K562 (cell line): ENCODE results near the gene TMED4. TPM values are rescaled to one million over a fixed set of nuclear protein-coding genes. Genes with fewer than 3 reads are reported as not detected.

Experiments
- ATAC-seq: fragments of 200-7000 bp; cut with Tn5 transposase; 3 replicates; pipeline ENCODE4 v1.9.1; 2020; ENCODE audit warnings: moderate library complexity
- BruUV-seq: library from RNA; stranded (reverse); fragments of 400-500 nt; replicated peaks from 2 replicates; lab custom pipeline; 2021; lab: Mats Ljungman, UMichigan
- CTCF ChIA-PET: fragments of 300-600 bp; formaldehyde crosslinking; extraction: SDS; loops from one replicate; lab custom pipeline; 2021; ENCODE audit warnings: low intra/inter-chr PET ratio; lab: Yijun Ruan, JAX
- POLR2A ChIA-PET: fragments of 300-600, 350-650 bp; sonication (Branson Sonifier 250); formaldehyde crosslinking; extraction: SDS; loops from one replicate; lab custom pipeline; 2021; ENCODE audit warnings: antibody characterized with exemption, inconsistent platforms; lab: Yijun Ruan, JAX
- DNase-seq, 4 experiments: peaks; one replicate each; pipeline versions ENCODE4 v3.0.0 to v3.0.0-alpha.2; 2011 to 2018; ENCODE audit warnings: low spot score in 3 of 4, mixed read lengths in 3 of 4; ENCODE audit errors: extremely low read depth in 1 of 4
- FAIRE-seq: peaks from 2 replicates; lab custom pipeline; 2011; peaks lifted over from hg19 to GRCh38; lab: Jason Lieb, UNC
- H2AFZ ChIP-seq: 2 replicates; pipeline ENCODE4 v1.6.0; 2011; ENCODE audit warnings: low read depth, low read length, control low read depth, inconsistent platforms
- H3K27ac ChIP-seq: fragments of 200-600 bp; 3 replicates; pipeline ENCODE4 v1.8.0; 2011; ENCODE audit warnings: low read depth, mild to moderate bottlenecking, control low read depth, inconsistent platforms, low read length, moderate library complexity, mixed read lengths; ENCODE audit errors: extremely low read depth
- H3K27me3 ChIP-seq, 2 experiments: fragments of 300-600 bp in 1 of 2; 2 replicates in 1 of 2; 3 replicates in 1 of 2; pipeline versions ENCODE4 v1.6.0 to v1.8.0; 2011; ENCODE audit warnings: inconsistent platforms in 2 of 2, low read length in 2 of 2, mild to moderate bottlenecking in 1 of 2, mixed read lengths in 1 of 2, moderate library complexity in 1 of 2; ENCODE audit not compliant: control insufficient read depth in 2 of 2, insufficient read depth in 2 of 2
- H3K36me3 ChIP-seq: fragments of 300-600 bp; 3 replicates; pipeline ENCODE4 v1.8.0; 2011; ENCODE audit warnings: mild to moderate bottlenecking, low read length, inconsistent platforms; ENCODE audit not compliant: control insufficient read depth, insufficient read depth
- H3K4me1 ChIP-seq, 2 experiments: fragments of 200-600 bp in 1 of 2; replicated peaks in 1 of 2; 2 replicates in 1 of 2; 3 replicates in 1 of 2; pipeline versions ENCODE4 v1.5.1 to v1.8.0; 2011; ENCODE audit warnings: inconsistent platforms in 2 of 2, low read length in 2 of 2, mild to moderate bottlenecking in 1 of 2, mixed read lengths in 1 of 2, moderate library complexity in 1 of 2; ENCODE audit not compliant: control insufficient read depth in 2 of 2, insufficient read depth in 2 of 2
- H3K4me2 ChIP-seq: 2 replicates; pipeline ENCODE4 v1.6.1; 2011; ENCODE audit warnings: low read length, control low read depth, inconsistent platforms, mixed read lengths; ENCODE audit not compliant: insufficient read depth
- H3K4me3 ChIP-seq: fragments of 200-600 bp; sonication (generic), shearing (Covaris generic); 2 replicates; pipeline ENCODE4 v1.5.1; 2016; ENCODE audit warnings: control low read depth, inconsistent platforms
- H3K79me2 ChIP-seq: fragments of 200-600 bp; 3 replicates; pipeline ENCODE4 v1.8.0; 2011; ENCODE audit warnings: low read length, inconsistent platforms; ENCODE audit not compliant: control insufficient read depth, insufficient read depth
- H3K9ac ChIP-seq, 2 experiments: 2 replicates each; pipeline versions ENCODE4 v1.6.0 to v1.6.1; 2011; ENCODE audit warnings: low read depth in 2 of 2, low read length in 2 of 2, control low read depth in 1 of 2, inconsistent platforms in 1 of 2, mild to moderate bottlenecking in 1 of 2, mixed read lengths in 1 of 2; ENCODE audit not compliant: insufficient read depth in 1 of 2
- H3K9me1 ChIP-seq: one replicate; pipeline ENCODE4 v1.6.0; 2011; ENCODE audit warnings: inconsistent platforms, mild to moderate bottlenecking, low read length, moderate library complexity; ENCODE audit not compliant: control insufficient read depth, insufficient read depth
- H3K9me3 ChIP-seq: replicated peaks from 2 replicates; pipeline ENCODE4 v1.5.1; 2011; ENCODE audit warnings: low read depth, low read length, inconsistent platforms; ENCODE audit not compliant: control insufficient read depth, insufficient read depth
- H4K20me1 ChIP-seq: replicated peaks from 2 replicates; pipeline ENCODE4 v1.6.1; 2011; ENCODE audit warnings: low read length, inconsistent platforms, mixed read lengths; ENCODE audit not compliant: control insufficient read depth, insufficient read depth
- RHOXF2B ChIP-seq: fragments of 250-450 bp; sonication (Bioruptor Pico); conservative IDR thresholded peaks from 2 replicates; pipeline ENCODE4 v1.5.1; 2021
- WGBS: fragments of 100-300 bp; shearing (Covaris generic); methylation state at CpG from one replicate; pipeline ENCODE4 v1.1.6; 2016; ENCODE audit warnings: low coverage, mixed read lengths; ENCODE audit not compliant: insufficient coverage; ENCODE audit errors: missing lambda C conversion rate; 5-methylcytosine and 5-hydroxymethylcytosine counted together
- in situ Hi-C: fragments of 300-500 bp; cut with MboI; formaldehyde crosslinking; loops from 4 replicates; pipeline ENCODE4 v1.15.0; 2018; ENCODE audit warnings: inconsistent platforms, mixed read lengths
- intact Hi-C: fragments of 100-400 bp; cut with micrococcal nuclease; formaldehyde crosslinking; loops from 2 replicates; pipeline ENCODE4 v1.14.2; 2022
- polyA plus RNA-seq, 8 experiments: library from polyadenylated mRNA; depleted of rRNA in 4 of 8; stranded (reverse) in 5 of 8; unstranded in 3 of 8; fragments of >200 nt; fragmentation: Nextera tagmentation in 2 of 8; fragmentation: Illumina TruSeq in 1 of 8; extraction: Ambion mirVana in 2 of 8; extraction: Trizol in 1 of 8; gene quantifications; 2 replicates each; pipeline versions ENCODE4 v1.2.1 to v1.2.3, GENCODE V29; 2011 to 2014; ENCODE audit warnings: inconsistent platforms in 1 of 8, missing spikeins in 1 of 8
- total RNA-seq, 7 experiments: library from RNA; depleted of rRNA in 6 of 7; stranded (reverse); fragments of >200 nt in 6 of 7; fragmentation: Illumina TruSeq in 2 of 7; extraction: Trizol in 2 of 7; gene quantifications; 2 replicates each; pipeline versions ENCODE4 v1.2.1 to v1.2.3, GENCODE V29; 2011 to 2021; ENCODE audit warnings: low replicate concordance in 1 of 7
- TF ChIP-seq, protein P1 (sequence below): fragments of 250-450 bp; sonication (Bioruptor Pico); IDR thresholded peaks from 2 replicates; pipeline ENCODE4 v1.5.1; 2021; ENCODE audit warnings: mild to moderate bottlenecking
- TF ChIP-seq, protein P2 (sequence below): fragments of 250-450 bp; sonication (Bioruptor Pico); IDR thresholded peaks from 2 replicates; pipeline ENCODE4 v1.4.0; 2020; ENCODE audit warnings: borderline replicate concordance
- TF ChIP-seq, protein P3 (sequence below): sonication (generic); formaldehyde crosslinking; IDR thresholded peaks from 2 replicates; pipeline ENCODE4 v1.8.0; 2022; ENCODE audit warnings: missing genetic modification reagents, mild to moderate bottlenecking, moderate library complexity, borderline replicate concordance

TMED4 gene
- total and polyA plus RNA-seq, 9 of the 15 experiments (the other 6 are each of a cell fraction or from before 2014, with no cell fraction given) = 20.3 to 64.0 (median 42.1) TPM

- WGBS = 69% methylated on average over 4 of the region's 4 CpGs
- Histone ChIP-seq H3K4me3 (no peak overlapping the region), H3K9ac (no peak overlapping the region), H3K27ac (no peak overlapping the region), H3K79me2 (peaks cover 3% of the 10 kb centered on the region), H3K9me1 (peaks cover 1% of the 10 kb centered on the region), H3K27me3 (no peaks in the 10 kb centered on the region), H2AFZ (no peak overlapping the region), H3K4me1 (peaks cover 16 to 18% of the 10 kb centered on the region in 2 experiments; a peak in 3 of 5 replicates), H3K4me2 (no peak overlapping the region), H4K20me1 (peaks cover 4% of the 10 kb centered on the region; the same call in 1 of the 2 replicates), H3K36me3 (peaks cover 16% of the 10 kb centered on the region)
- DNase-seq = peak in 1 of 4 experiments; percentile 2
- ChIA-PET CTCF (no interaction called here), POLR2A (interaction anchor here (0.6 to 0.9 kb wide), 4 partner anchors 9 to 368 kb away, joined by 3 read pairs; no protein-coding TSS in a partner anchor)
- in situ Hi-C loops (no loop called here), intact Hi-C loops (no loop called here)
- no peak for ATAC-seq
- TF ChIP-seq, protein P1, sequence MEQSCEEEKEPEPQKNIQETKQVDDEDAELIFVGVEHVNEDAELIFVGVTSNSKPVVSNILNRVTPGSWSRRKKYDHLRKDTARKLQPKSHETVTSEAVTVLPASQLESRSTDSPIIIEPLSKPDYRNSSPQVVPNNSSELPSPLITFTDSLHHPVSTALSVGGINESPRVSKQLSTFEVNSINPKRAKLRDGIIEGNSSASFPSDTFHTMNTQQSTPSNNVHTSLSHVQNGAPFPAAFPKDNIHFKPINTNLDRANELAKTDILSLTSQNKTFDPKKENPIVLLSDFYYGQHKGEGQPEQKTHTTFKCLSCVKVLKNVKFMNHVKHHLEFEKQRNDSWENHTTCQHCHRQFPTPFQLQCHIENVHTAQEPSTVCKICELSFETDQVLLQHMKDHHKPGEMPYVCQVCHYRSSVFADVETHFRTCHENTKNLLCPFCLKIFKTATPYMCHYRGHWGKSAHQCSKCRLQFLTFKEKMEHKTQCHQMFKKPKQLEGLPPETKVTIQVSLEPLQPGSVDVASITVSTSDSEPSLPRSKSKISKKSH (CRISPR knock-in tag) = no peak
- TF ChIP-seq, protein P2, sequence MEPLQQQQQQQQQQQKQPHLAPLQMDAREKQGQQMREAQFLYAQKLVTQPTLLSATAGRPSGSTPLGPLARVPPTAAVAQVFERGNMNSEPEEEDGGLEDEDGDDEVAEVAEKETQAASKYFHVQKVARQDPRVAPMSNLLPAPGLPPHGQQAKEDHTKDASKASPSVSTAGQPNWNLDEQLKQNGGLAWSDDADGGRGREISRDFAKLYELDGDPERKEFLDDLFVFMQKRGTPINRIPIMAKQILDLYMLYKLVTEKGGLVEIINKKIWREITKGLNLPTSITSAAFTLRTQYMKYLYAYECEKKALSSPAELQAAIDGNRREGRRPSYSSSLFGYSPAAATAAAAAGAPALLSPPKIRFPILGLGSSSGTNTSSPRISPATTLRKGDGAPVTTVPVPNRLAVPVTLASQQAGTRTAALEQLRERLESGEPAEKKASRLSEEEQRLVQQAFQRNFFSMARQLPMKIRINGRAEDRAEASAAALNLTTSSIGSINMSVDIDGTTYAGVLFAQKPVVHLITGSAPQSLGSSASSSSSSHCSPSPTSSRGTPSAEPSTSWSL (CRISPR knock-in tag) = no peak
- TF ChIP-seq, protein P3, sequence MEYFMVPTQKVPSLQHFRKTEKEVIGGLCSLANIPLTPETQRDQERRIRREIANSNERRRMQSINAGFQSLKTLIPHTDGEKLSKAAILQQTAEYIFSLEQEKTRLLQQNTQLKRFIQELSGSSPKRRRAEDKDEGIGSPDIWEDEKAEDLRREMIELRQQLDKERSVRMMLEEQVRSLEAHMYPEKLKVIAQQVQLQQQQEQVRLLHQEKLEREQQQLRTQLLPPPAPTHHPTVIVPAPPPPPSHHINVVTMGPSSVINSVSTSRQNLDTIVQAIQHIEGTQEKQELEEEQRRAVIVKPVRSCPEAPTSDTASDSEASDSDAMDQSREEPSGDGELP (CRISPR knock-in tag) = no peak
- no peak for TF ChIP-seq RHOXF2B (CRISPR knock-in tag)
- TF ChIP-seq, all 486 proteins: peak for 0
- no TSS peak for BruUV-seq
- FAIRE-seq = no peak
- H3K9me3 ChIP-seq = no peaks in the 10 kb centered on the region
Measured at GRCh38 chr7:44559485-44559884, 22.5 kb downstream of the TMED4 start.
